ENCODE results near the gene DSCAML1.

DNA sequence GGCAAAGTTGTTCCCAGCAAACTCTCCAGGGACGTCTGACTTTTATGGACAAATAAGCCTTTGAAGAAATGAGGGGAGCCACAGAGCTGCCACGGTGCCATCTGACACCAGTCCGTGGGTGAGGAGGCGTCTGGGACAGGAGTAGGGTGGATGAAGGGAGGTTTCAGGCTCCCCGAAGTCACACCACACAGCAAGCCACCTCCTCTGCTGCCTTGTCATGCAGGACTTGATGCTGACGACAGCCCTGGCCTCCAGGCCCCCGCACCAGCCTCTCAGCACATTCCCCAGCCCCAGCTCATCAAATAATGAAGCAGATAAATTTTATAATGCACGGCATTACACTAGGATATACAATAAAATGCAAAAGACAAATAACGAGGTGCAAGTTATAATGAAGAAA, 312.9 kb downstream of the DSCAML1 start:
- TF ChIP-seq ELF4 (IDR thresholded peaks at IDR 0.05) (no peak), FOXK2 (IDR thresholded peaks at IDR 0.05) (no peak), ARNT (IDR thresholded peaks at IDR 0.05) (no peak), BHLHE40 (IDR thresholded peaks at IDR 0.05; ENCODE audit: borderline replicate concordance) (no peak), HDGF (IDR thresholded peaks at IDR 0.05; ENCODE audit: borderline replicate concordance) (no peak), L3MBTL2 (conservative IDR thresholded peaks at IDR 0.05) (no peak), LEF1 (IDR thresholded peaks at IDR 0.05; ENCODE audit: borderline replicate concordance) (no peak), SP1 (IDR thresholded peaks at IDR 0.05) (no peak), NFRKB (IDR thresholded peaks at IDR 0.05) (no peak), ZNF384 (IDR thresholded peaks at IDR 0.05) (no peak), SUZ12 (IDR thresholded peaks at IDR 0.05) (no peak), FOXM1 (IDR thresholded peaks at IDR 0.05; ENCODE audit: borderline replicate concordance) (no peak)
- TF ChIP-seq, protein P1, sequence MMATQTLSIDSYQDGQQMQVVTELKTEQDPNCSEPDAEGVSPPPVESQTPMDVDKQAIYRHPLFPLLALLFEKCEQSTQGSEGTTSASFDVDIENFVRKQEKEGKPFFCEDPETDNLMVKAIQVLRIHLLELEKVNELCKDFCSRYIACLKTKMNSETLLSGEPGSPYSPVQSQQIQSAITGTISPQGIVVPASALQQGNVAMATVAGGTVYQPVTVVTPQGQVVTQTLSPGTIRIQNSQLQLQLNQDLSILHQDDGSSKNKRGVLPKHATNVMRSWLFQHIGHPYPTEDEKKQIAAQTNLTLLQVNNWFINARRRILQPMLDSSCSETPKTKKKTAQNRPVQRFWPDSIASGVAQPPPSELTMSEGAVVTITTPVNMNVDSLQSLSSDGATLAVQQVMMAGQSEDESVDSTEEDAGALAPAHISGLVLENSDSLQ (IDR thresholded peaks at IDR 0.05): no peak
